ENCODE data around the gene RNF227.

The RNF227 gene

GRCh38 chr17:7886227-7887037 lies 29.7 kb downstream of the RNF227 start:
- no peak for TF ChIP-seq CTCF (IDR thresholded peaks at IDR 0.05; ENCODE audit: insufficient read depth, low read depth, low read length, missing control alignments)
- DNase-seq (ENCODE audit: low read depth), result peak; percentile 13
- H3K4me3 ChIP-seq (ENCODE audit: low read depth, low read length), result peak overlapping the region; percentile 71

GRCh38 chr17:7885367-7886226 lies 30.5 kb downstream of the RNF227 start:
- peak overlapping the region; percentile 71 for H3K4me3 ChIP-seq (ENCODE audit: low read depth, low read length)
- no peak for TF ChIP-seq CTCF (IDR thresholded peaks at IDR 0.05; ENCODE audit: insufficient read depth, low read depth, low read length, missing control alignments)
- DNase-seq (ENCODE audit: low read depth), result peak; percentile 60

GRCh38 chr17:7884581-7885366 lies 31.3 kb downstream of the RNF227 start:
- TF ChIP-seq CTCF (IDR thresholded peaks at IDR 0.05; ENCODE audit: insufficient read depth, low read depth, low read length, missing control alignments), result no peak
- H3K4me3 ChIP-seq (ENCODE audit: low read depth, low read length), result peak overlapping the region; percentile 53
- DNase-seq (ENCODE audit: low read depth), result peak; percentile 21

- no peak for TF ChIP-seq CTCF (IDR thresholded peaks at IDR 0.05; ENCODE audit: insufficient read depth, low read depth, low read length, missing control alignments)
- H3K4me3 ChIP-seq (ENCODE audit: low read depth, low read length), result peak overlapping the region; percentile 31
- peak; percentile 54 for DNase-seq (ENCODE audit: low read depth)
Measured at GRCh38 chr17:7883781-7884386, 32.2 kb downstream of the RNF227 start.

- TF ChIP-seq CTCF (IDR thresholded peaks at IDR 0.05; ENCODE audit: insufficient read depth, low read depth, low read length, missing control alignments), result no peak
- no peak for DNase-seq (ENCODE audit: low read depth)
- H3K4me3 ChIP-seq (ENCODE audit: low read depth, low read length), result no peak overlapping the region
Measured at GRCh38 chr17:7882629-7883028, 33.5 kb downstream of the RNF227 start.

GRCh38 chr17:7882068-7882467 lies 34.0 kb downstream of the RNF227 start:
- no peak overlapping the region for H3K4me3 ChIP-seq (ENCODE audit: low read depth, low read length)
- TF ChIP-seq CTCF (IDR thresholded peaks at IDR 0.05; ENCODE audit: insufficient read depth, low read depth, low read length, missing control alignments), result no peak

More at GRCh38 chr17:7882068-7882467, 34.0 kb downstream of the RNF227 start:
- no peak for DNase-seq (ENCODE audit: low read depth)
